CD4-positive, alpha-beta T cell treated with Interleukin-6 at 100 ng/mL for 8 hours (primary cell): ENCODE data around the gene TCP11L1.

Source experiments
- DNase-seq: peaks from one replicate; pipeline ENCODE4 v3.0.0-alpha.2; 2020; ENCODE audit warnings: mixed read lengths, low spot score

The TCP11L1 gene

GRCh38 chr11:33039274-33040032, at the start of gene TCP11L1:
TSS of gene TCP11L1 (plus strand) at chr11:33039572. CDS start at chr11:33043774, 4,202 bp downstream.
- DNase-seq = peak; percentile 29

- no peak for DNase-seq
These were observed 48.9 kb upstream of the TCP11L1 start for GRCh38 chr11:32990481-32990880.

GRCh38 chr11:32991427-32991826, 47.9 kb upstream of the TCP11L1 start:
- DNase-seq = no peak

- DNase-seq = no peak
These were observed 47.5 kb upstream of the TCP11L1 start for GRCh38 chr11:32991898-32992297.

- no peak for DNase-seq
These were observed 39.2 kb upstream of the TCP11L1 start for GRCh38 chr11:33000181-33000580.

GRCh38 chr11:33001281-33001680, 38.1 kb upstream of the TCP11L1 start:
- DNase-seq = no peak

GRCh38 chr11:33001751-33002542, 37.4 kb upstream of the TCP11L1 start:
- no peak for DNase-seq

- DNase-seq = peak; percentile 26
These were observed 34.2 kb upstream of the TCP11L1 start for GRCh38 chr11:33005175-33005574.

GRCh38 chr11:33006010-33006409, 33.4 kb upstream of the TCP11L1 start:
- no peak for DNase-seq

GRCh38 chr11:33013755-33014154, 25.6 kb upstream of the TCP11L1 start:
- no peak for DNase-seq

- DNase-seq = peak; percentile 71
These were observed 23.5 kb upstream of the TCP11L1 start, which contains the start of gene DEPDC7 for GRCh38 chr11:33015621-33016551. TSS of gene DEPDC7 (plus strand) at chr11:33015878. CDS start at chr11:33015956, 78 bp downstream.

- no peak for DNase-seq
These were observed 22.7 kb upstream of the TCP11L1 start for GRCh38 chr11:33016654-33017053.

GRCh38 chr11:33017478-33017877, 21.9 kb upstream of the TCP11L1 start:
- no peak for DNase-seq

- DNase-seq = no peak
These were observed 21.4 kb upstream of the TCP11L1 start for GRCh38 chr11:33017965-33018364.

GRCh38 chr11:33018840-33019239, 20.5 kb upstream of the TCP11L1 start:
- DNase-seq = no peak

- DNase-seq = no peak
These were observed 17.9 kb upstream of the TCP11L1 start for GRCh38 chr11:33021501-33021900.

GRCh38 chr11:33021937-33022336, 17.4 kb upstream of the TCP11L1 start:
- DNase-seq = no peak

- no peak for DNase-seq
These were observed 14.0 kb upstream of the TCP11L1 start for GRCh38 chr11:33025339-33025722.

- no peak for DNase-seq
These were observed 12.1 kb upstream of the TCP11L1 start for GRCh38 chr11:33027233-33027632.

GRCh38 chr11:33027846-33028536, 11.4 kb upstream of the TCP11L1 start:
- no peak for DNase-seq

- DNase-seq = no peak
These were observed 10.8 kb upstream of the TCP11L1 start for GRCh38 chr11:33028537-33028914.
